B cell (primary cell): ENCODE measurements around the gene USP34.

Source experiments
- EZH2 ChIP-seq: IDR thresholded peaks from 2 replicates; pipeline ENCODE4 v1.6.1; 2012; ENCODE audit warnings: borderline replicate concordance, low read depth, mild to moderate bottlenecking, moderate library complexity, low read length; ENCODE audit not compliant: insufficient read depth, poor library complexity, severe bottlenecking
- TF ChIP-seq, protein P1 (sequence below): fragments of 200-600 bp; IDR thresholded peaks from one replicate; pipeline ENCODE4 v1.8.0; 2022; ENCODE audit warnings: antibody characterized with exemption, mild to moderate bottlenecking

DNA sequence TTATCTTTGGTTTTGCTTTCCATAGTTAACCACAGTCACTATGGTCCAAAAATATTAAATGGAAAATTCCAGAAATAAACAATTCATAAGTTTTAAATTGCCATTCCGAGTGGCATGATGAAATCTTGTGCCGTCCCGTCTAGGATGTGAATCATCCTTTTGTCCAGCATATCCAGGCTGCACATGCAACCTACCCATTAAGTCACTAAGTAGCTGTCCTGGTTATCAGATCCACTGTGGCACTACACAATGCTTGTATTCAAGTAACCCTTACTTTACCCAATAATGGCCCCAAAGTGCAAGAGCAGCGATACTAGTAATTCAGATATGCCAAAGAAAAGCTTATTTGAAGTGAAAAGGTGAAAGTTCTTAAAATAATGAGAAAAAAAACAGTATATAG lies 10.7 kb downstream of the USP34 start:
- TF ChIP-seq, protein P1, sequence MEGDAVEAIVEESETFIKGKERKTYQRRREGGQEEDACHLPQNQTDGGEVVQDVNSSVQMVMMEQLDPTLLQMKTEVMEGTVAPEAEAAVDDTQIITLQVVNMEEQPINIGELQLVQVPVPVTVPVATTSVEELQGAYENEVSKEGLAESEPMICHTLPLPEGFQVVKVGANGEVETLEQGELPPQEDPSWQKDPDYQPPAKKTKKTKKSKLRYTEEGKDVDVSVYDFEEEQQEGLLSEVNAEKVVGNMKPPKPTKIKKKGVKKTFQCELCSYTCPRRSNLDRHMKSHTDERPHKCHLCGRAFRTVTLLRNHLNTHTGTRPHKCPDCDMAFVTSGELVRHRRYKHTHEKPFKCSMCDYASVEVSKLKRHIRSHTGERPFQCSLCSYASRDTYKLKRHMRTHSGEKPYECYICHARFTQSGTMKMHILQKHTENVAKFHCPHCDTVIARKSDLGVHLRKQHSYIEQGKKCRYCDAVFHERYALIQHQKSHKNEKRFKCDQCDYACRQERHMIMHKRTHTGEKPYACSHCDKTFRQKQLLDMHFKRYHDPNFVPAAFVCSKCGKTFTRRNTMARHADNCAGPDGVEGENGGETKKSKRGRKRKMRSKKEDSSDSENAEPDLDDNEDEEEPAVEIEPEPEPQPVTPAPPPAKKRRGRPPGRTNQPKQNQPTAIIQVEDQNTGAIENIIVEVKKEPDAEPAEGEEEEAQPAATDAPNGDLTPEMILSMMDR, result no peak
- no peak for TF ChIP-seq EZH2
